ENCODE measurements around the gene MSI2. TPM values are rescaled to one million over a fixed set of nuclear protein-coding genes. Genes with fewer than 3 reads are reported as not detected.

Gene MSI2
- total and polyA plus RNA-seq, 2 experiments from 2014 or later = 18.9 to 41.8 TPM

DNA sequence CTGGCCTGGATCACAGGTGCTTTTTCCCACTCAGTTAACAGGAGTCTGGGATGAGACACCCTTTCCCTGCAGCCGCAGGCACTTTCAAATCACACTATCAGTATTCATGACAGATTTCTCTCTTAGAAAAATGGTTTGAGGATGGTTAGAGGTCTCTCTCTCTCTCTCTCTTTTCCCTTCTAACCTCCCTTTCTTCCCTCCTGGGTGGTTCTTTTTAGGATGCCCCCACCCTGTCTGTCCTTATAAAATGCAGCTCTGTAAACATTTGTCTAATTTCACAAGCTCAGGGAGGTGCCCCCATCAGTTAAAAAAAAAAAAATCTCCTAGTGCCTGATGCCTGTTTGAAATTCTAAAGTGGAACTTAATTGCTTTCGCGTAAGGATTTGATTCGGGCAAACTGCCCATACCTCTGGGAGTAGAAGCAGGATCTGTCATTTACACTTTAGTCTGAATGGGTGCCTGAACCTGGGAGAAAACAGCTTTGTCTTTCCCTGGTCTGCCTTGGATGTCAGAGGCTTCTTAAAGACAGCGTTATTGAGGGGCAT, 329.9 kb downstream of the MSI2 start (continued):
- TF ChIP-seq, protein P1, sequence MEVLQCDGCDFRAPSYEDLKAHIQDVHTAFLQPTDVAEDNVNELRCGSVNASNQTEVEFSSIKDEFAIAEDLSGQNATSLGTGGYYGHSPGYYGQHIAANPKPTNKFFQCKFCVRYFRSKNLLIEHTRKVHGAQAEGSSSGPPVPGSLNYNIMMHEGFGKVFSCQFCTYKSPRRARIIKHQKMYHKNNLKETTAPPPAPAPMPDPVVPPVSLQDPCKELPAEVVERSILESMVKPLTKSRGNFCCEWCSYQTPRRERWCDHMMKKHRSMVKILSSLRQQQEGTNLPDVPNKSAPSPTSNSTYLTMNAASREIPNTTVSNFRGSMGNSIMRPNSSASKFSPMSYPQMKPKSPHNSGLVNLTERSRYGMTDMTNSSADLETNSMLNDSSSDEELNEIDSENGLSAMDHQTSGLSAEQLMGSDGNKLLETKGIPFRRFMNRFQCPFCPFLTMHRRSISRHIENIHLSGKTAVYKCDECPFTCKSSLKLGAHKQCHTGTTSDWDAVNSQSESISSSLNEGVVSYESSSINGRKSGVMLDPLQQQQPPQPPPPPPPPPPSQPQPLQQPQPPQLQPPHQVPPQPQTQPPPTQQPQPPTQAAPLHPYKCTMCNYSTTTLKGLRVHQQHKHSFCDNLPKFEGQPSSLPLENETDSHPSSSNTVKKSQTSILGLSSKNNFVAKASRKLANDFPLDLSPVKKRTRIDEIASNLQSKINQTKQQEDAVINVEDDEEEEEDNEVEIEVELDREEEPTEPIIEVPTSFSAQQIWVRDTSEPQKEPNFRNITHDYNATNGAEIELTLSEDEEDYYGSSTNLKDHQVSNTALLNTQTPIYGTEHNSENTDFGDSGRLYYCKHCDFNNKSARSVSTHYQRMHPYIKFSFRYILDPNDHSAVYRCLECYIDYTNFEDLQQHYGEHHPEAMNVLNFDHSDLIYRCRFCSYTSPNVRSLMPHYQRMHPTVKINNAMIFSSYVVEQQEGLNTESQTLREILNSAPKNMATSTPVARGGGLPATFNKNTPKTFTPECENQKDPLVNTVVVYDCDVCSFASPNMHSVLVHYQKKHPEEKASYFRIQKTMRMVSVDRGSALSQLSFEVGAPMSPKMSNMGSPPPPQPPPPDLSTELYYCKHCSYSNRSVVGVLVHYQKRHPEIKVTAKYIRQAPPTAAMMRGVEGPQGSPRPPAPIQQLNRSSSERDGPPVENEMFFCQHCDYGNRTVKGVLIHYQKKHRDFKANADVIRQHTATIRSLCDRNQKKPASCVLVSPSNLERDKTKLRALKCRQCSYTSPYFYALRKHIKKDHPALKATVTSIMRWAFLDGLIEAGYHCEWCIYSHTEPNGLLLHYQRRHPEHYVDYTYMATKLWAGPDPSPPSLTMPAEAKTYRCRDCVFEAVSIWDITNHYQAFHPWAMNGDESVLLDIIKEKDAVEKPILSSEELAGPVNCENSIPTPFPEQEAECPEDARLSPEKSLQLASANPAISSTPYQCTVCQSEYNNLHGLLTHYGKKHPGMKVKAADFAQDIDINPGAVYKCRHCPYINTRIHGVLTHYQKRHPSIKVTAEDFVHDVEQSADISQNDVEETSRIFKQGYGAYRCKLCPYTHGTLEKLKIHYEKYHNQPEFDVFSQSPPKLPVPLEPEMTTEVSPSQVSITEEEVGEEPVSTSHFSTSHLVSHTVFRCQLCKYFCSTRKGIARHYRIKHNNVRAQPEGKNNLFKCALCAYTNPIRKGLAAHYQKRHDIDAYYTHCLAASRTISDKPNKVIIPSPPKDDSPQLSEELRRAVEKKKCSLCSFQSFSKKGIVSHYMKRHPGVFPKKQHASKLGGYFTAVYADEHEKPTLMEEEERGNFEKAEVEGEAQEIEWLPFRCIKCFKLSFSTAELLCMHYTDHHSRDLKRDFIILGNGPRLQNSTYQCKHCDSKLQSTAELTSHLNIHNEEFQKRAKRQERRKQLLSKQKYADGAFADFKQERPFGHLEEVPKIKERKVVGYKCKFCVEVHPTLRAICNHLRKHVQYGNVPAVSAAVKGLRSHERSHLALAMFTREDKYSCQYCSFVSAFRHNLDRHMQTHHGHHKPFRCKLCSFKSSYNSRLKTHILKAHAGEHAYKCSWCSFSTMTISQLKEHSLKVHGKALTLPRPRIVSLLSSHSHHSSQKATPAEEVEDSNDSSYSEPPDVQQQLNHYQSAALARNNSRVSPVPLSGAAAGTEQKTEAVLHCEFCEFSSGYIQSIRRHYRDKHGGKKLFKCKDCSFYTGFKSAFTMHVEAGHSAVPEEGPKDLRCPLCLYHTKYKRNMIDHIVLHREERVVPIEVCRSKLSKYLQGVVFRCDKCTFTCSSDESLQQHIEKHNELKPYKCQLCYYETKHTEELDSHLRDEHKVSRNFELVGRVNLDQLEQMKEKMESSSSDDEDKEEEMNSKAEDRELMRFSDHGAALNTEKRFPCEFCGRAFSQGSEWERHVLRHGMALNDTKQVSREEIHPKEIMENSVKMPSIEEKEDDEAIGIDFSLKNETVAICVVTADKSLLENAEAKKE (CRISPR knock-in tag; IDR thresholded peaks at IDR 0.05) = no peak

DNA sequence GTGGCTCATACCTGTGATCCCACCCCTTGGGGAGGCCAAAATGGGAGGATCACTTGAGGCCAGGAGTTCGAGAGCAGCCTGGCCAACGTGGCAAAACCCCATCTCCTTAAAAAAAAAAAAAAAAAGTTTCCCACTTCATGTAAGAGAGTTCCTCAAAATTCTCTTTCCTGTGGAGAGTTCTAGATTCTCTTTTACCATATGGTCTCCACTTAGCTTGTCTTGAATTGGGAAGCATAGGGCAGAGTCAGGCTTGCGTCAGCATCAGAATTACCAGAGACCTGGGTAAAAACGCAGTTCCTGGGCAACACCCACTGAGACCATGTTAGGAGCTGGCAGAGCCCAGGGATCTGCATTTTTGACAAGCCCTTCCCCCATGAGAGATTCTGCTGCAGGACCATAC, 330.4 kb downstream of the MSI2 start:
- no peak for ATAC-seq
- Histone ChIP-seq H3F3A (replicated peaks; ENCODE audit: low read depth) (no peaks in the 10 kb centered on the region), H3K36me3 (ENCODE audit: insufficient read depth) (no peaks in the 10 kb centered on the region), H3K27me3 (ENCODE audit: insufficient read depth) (no peaks in the 10 kb centered on the region), H4K20me1 (replicated peaks; ENCODE audit: insufficient read depth) (no peaks in the 10 kb centered on the region), H2AFZ (no peak overlapping the region), H3K4me1 (ENCODE audit: insufficient read depth) (no peaks in the 10 kb centered on the region), H3K27ac (ENCODE audit: low read depth) (no peak overlapping the region), H3K79me2 (replicated peaks; ENCODE audit: insufficient read depth) (no peaks in the 10 kb centered on the region), H3K9me2 (ENCODE audit: insufficient read depth) (no peaks in the 10 kb centered on the region), H3K4me3 (no peak overlapping the region), H3K4me2 (no peak overlapping the region)
- Mint-ChIP-seq H3K36me3 (ENCODE audit: low read depth) (no peaks in the 10 kb centered on the region; the same call in 2 of the 3 replicates), H3K4me3 (no peak overlapping the region), H3K9me3 (no peaks in the 10 kb centered on the region), H3K27me3 (ENCODE audit: insufficient read depth, low read depth, poor library complexity) (peaks cover 5% of the 10 kb centered on the region), H3K27ac (no peak overlapping the region), H3K4me1 (peaks cover 20% of the 10 kb centered on the region)
- DNase-seq (ENCODE audit: low spot score) = no peak
- TF ChIP-seq STAT1 (IDR thresholded peaks at IDR 0.05; ENCODE audit: unreplicated experiment) (no peak), ZNF114 (CRISPR knock-in tag; IDR thresholded peaks at IDR 0.05) (no peak)

Measured in GM23338 (cell line).